H1 (cell line): ENCODE results near the gene ANKRD11. TPM values are rescaled to one million over a fixed set of nuclear protein-coding genes. Genes with fewer than 3 reads are reported as not detected.

Experiments used
- CTCF ChIA-PET: fragments of 300-600 bp; sonication (Branson Sonifier 250); formaldehyde crosslinking; loops from one replicate; lab custom pipeline; 2021; ENCODE audit not compliant: partially characterized antibody; lab: Charles Lee
- POLR2A ChIA-PET: fragments of 300-600 bp; sonication (Branson Sonifier 250); formaldehyde crosslinking; loops from one replicate; lab custom pipeline; 2021; ENCODE audit warnings: inconsistent platforms; ENCODE audit not compliant: partially characterized antibody; lab: Charles Lee
- DNase-seq, 2 experiments: peaks; one replicate each; pipeline versions ENCODE4 v3.0.0 to v3.0.0-alpha.2; 2010 to 2022; ENCODE audit warnings: low spot score in 2 of 2, low read depth in 1 of 2, mixed read lengths in 1 of 2
- FAIRE-seq: peaks from 2 replicates; lab custom pipeline; 2011; peaks lifted over from hg19 to GRCh38; lab: Jason Lieb, UNC
- H2AFZ ChIP-seq: 2 replicates; pipeline ENCODE4 v1.8.1; 2012; ENCODE audit warnings: low read length, inconsistent platforms
- H2AK5ac ChIP-seq: 2 replicates; pipeline ENCODE4 v1.6.1; 2013; ENCODE audit warnings: low read depth, low read length
- H2BK120ac ChIP-seq: replicated peaks from 2 replicates; pipeline ENCODE3; 2013; ENCODE audit warnings: low read depth, low read length, inconsistent platforms
- H2BK12ac ChIP-seq: 2 replicates; pipeline ENCODE4 v1.6.1; 2013; ENCODE audit warnings: low read depth, low read length
- H2BK15ac ChIP-seq: 2 replicates; pipeline ENCODE4 v1.6.1; 2013; ENCODE audit warnings: low read length
- H2BK20ac ChIP-seq: 2 replicates; pipeline ENCODE4 v1.6.1; 2013; ENCODE audit warnings: low read length
- H2BK5ac ChIP-seq: 2 replicates; pipeline ENCODE4 v1.6.1; 2013; ENCODE audit warnings: low read depth, low read length
- H3K14ac ChIP-seq: 2 replicates; pipeline ENCODE4 v1.6.1; 2013; ENCODE audit warnings: inconsistent platforms; ENCODE audit not compliant: insufficient read length
- H3K18ac ChIP-seq: 2 replicates; pipeline ENCODE4 v1.6.1; 2013; ENCODE audit warnings: low read length; ENCODE audit errors: extremely low read depth
- H3K23ac ChIP-seq: 2 replicates; pipeline ENCODE4 v1.6.1; 2013; ENCODE audit warnings: inconsistent platforms; ENCODE audit not compliant: insufficient read length
- H3K23me2 ChIP-seq: 2 replicates; pipeline ENCODE4 v1.6.1; 2013; ENCODE audit warnings: low read depth, low read length
- H3K27ac ChIP-seq: 2 replicates; pipeline ENCODE4 v1.6.1; 2011; ENCODE audit warnings: low read depth, low read length, inconsistent platforms
- H3K27me3 ChIP-seq, 4 experiments: replicated peaks in 1 of 4; 1 replicate in 1 of 4; 2 replicates in 3 of 4; pipeline versions ENCODE4 v1.6.1 to v1.8.1; 2011 to 2013; ENCODE audit warnings: low read length in 3 of 4, mild to moderate bottlenecking in 3 of 4, inconsistent platforms in 2 of 4, mixed read lengths in 2 of 4, moderate library complexity in 1 of 4; ENCODE audit not compliant: control insufficient read depth in 3 of 4, insufficient read depth in 3 of 4; ENCODE audit errors: extremely low read depth in 1 of 4
- H3K36me3 ChIP-seq, 4 experiments: 2 replicates each; pipeline versions ENCODE4 v1.6.1 to v1.8.1; 2011 to 2013; ENCODE audit warnings: mild to moderate bottlenecking in 4 of 4, low read length in 3 of 4, moderate library complexity in 2 of 4, control low read depth in 1 of 4, inconsistent platforms in 1 of 4; ENCODE audit not compliant: insufficient read depth in 4 of 4, control insufficient read depth in 2 of 4
- H3K4ac ChIP-seq: replicated peaks from 2 replicates; pipeline ENCODE3; 2013; ENCODE audit warnings: low read length, low read depth, mixed read lengths, inconsistent platforms; ENCODE audit not compliant: insufficient read length
- H3K4me1 ChIP-seq, 4 experiments: replicated peaks in 1 of 4; 1 replicate in 1 of 4; 2 replicates in 3 of 4; pipeline versions ENCODE4 v1.6.1 to v1.8.1; 2011 to 2013; ENCODE audit warnings: low read length in 3 of 4, inconsistent platforms in 2 of 4, mixed read lengths in 1 of 4; ENCODE audit not compliant: insufficient read depth in 4 of 4, control insufficient read depth in 3 of 4
- H3K4me2 ChIP-seq, 2 experiments: 2 replicates each; pipeline versions ENCODE4 v1.6.1 to v1.8.1; 2011 to 2013; ENCODE audit warnings: low read depth in 2 of 2, low read length in 2 of 2, control low read depth in 1 of 2, inconsistent platforms in 1 of 2, mild to moderate bottlenecking in 1 of 2; ENCODE audit not compliant: insufficient read depth in 1 of 2
- H3K4me3 ChIP-seq, 4 experiments: fragments of 200-600, 300-600 bp in 1 of 4; sonication (generic), shearing (Covaris generic), sonication (Bioruptor Twin) in 1 of 4; 2 replicates each; pipeline versions ENCODE4 v1.5.1 to v1.8.1; 2011 to 2016; ENCODE audit warnings: low read length in 4 of 4, low read depth in 3 of 4, control low read depth in 2 of 4, inconsistent platforms in 2 of 4, mild to moderate bottlenecking in 2 of 4, mixed read lengths in 1 of 4, moderate library complexity in 1 of 4; ENCODE audit not compliant: insufficient read depth in 2 of 4; ENCODE audit errors: extremely low read depth in 1 of 4
- H3K56ac ChIP-seq: replicated peaks from 2 replicates; pipeline ENCODE3; 2013; ENCODE audit warnings: low read depth, mild to moderate bottlenecking, mixed read lengths, low read length, inconsistent platforms; ENCODE audit not compliant: insufficient read length
- H3K79me1 ChIP-seq: 2 replicates; pipeline ENCODE4 v1.6.1; 2013; ENCODE audit warnings: low read depth, low read length, control low read depth
- H3K79me2 ChIP-seq, 2 experiments: 2 replicates each; pipeline versions ENCODE4 v1.6.1 to v1.8.1; 2012 to 2013; ENCODE audit warnings: low read length in 2 of 2, mild to moderate bottlenecking in 2 of 2, inconsistent platforms in 1 of 2; ENCODE audit not compliant: insufficient read depth in 2 of 2, control insufficient read depth in 1 of 2
- H3K9ac ChIP-seq, 4 experiments: replicated peaks in 1 of 4; 1 replicate in 1 of 4; 2 replicates in 3 of 4; pipeline versions ENCODE4 v1.6.1 to v1.8.1; 2011 to 2013; ENCODE audit warnings: low read depth in 3 of 4, low read length in 3 of 4, control low read depth in 2 of 4, mild to moderate bottlenecking in 2 of 4, moderate library complexity in 2 of 4, inconsistent platforms in 1 of 4; ENCODE audit errors: extremely low read depth in 1 of 4
- H3K9me3 ChIP-seq, 2 experiments: 2 replicates each; pipeline versions ENCODE4 v1.6.1 to v1.8.1; 2012 to 2013; ENCODE audit warnings: mild to moderate bottlenecking in 2 of 2, moderate library complexity in 2 of 2, control low read depth in 1 of 2, inconsistent platforms in 1 of 2, low read depth in 1 of 2, low read length in 1 of 2, mixed read lengths in 1 of 2; ENCODE audit not compliant: insufficient read depth in 2 of 2
- H4K20me1 ChIP-seq, 2 experiments: replicated peaks in 1 of 2; 2 replicates each; pipeline versions ENCODE3 to v1.8.1; 2011 to 2013; ENCODE audit warnings: inconsistent platforms in 2 of 2, low read length in 2 of 2, mild to moderate bottlenecking in 1 of 2; ENCODE audit not compliant: insufficient read depth in 2 of 2, control insufficient read depth in 1 of 2
- H4K5ac ChIP-seq: 2 replicates; pipeline ENCODE4 v1.6.1; 2013; ENCODE audit warnings: low read length, low read depth, mixed read lengths, inconsistent platforms; ENCODE audit not compliant: insufficient read length
- H4K8ac ChIP-seq: 2 replicates; pipeline ENCODE4 v1.8.0; 2013; ENCODE audit warnings: mild to moderate bottlenecking, moderate library complexity, low read length, inconsistent platforms; ENCODE audit not compliant: insufficient read depth; ENCODE audit errors: extremely low read depth
- H4K91ac ChIP-seq: replicated peaks from 2 replicates; pipeline ENCODE3; 2013; ENCODE audit warnings: low read length, mixed read lengths, inconsistent platforms; ENCODE audit not compliant: insufficient read length
- ASH2L ChIP-seq: fragments of 200-600, 300-600 bp; sonication (generic); IDR thresholded peaks from one replicate; pipeline ENCODE4 v1.7.1; 2017; ENCODE audit warnings: low read length
- BCL11A ChIP-seq, 2 experiments: IDR thresholded peaks; one replicate each; pipeline ENCODE4 v1.6.1; 2011; ENCODE audit warnings: low read depth in 2 of 2, low read length in 2 of 2, mild to moderate bottlenecking in 2 of 2
- CHD1 ChIP-seq: IDR thresholded peaks from 2 replicates; pipeline ENCODE4 v1.6.1; 2012; ENCODE audit warnings: low read depth, low read length, improper control_type of control experiment
- NRF1 ChIP-seq: IDR thresholded peaks from 2 replicates; pipeline ENCODE4 v1.6.1; 2011; ENCODE audit warnings: mild to moderate bottlenecking, low read depth, low read length, improper control_type of control experiment
- RFX5 ChIP-seq: IDR thresholded peaks from 2 replicates; pipeline ENCODE4 v1.6.1; 2011; ENCODE audit warnings: low read depth, low read length, improper control_type of control experiment, borderline replicate concordance
- SIRT6 ChIP-seq: IDR thresholded peaks from one replicate; pipeline ENCODE4 v1.7.1; 2012; ENCODE audit warnings: low read length, inconsistent platforms
- SIX5 ChIP-seq: IDR thresholded peaks from 2 replicates; pipeline ENCODE4 v1.6.1; 2011; ENCODE audit warnings: mild to moderate bottlenecking, low read depth, low read length
- SP1 ChIP-seq: IDR thresholded peaks from 2 replicates; pipeline ENCODE4 v1.6.1; 2011; ENCODE audit warnings: low read depth, low read length
- SP2 ChIP-seq: IDR thresholded peaks from 2 replicates; pipeline ENCODE4 v1.6.1; 2012; ENCODE audit warnings: mild to moderate bottlenecking, low read length, inconsistent platforms
- SRF ChIP-seq: IDR thresholded peaks from 2 replicates; pipeline ENCODE4 v1.6.1; 2011; ENCODE audit warnings: mild to moderate bottlenecking, low read depth, low read length, moderate library complexity
- WGBS, 2 experiments: shearing (Covaris generic) in 1 of 2; methylation state at CpG; one replicate each; pipeline versions ENCODE4 v1.1.6 to v1.1.7; 2013 to 2015; ENCODE audit warnings: low lambda C conversion rate in 2 of 2, mixed read lengths in 2 of 2, inconsistent platforms in 1 of 2, low coverage in 1 of 2, missing lambda C conversion rate in 1 of 2; ENCODE audit not compliant: insufficient replicate concordance in 2 of 2, insufficient coverage in 1 of 2, insufficient read length in 1 of 2; ENCODE audit errors: extremely low coverage in 1 of 2, missing lambda C conversion rate in 1 of 2; 5-methylcytosine and 5-hydroxymethylcytosine counted together
- polyA plus RNA-seq, 7 experiments: library from polyadenylated mRNA; depleted of rRNA in 3 of 7; stranded (reverse) in 5 of 7; unstranded in 2 of 7; fragments of >200 nt in 5 of 7; fragments of 200-250 nt in 2 of 7; gene quantifications; 1 replicate in 5 of 7; 2 replicates in 1 of 7; 4 replicates in 1 of 7; pipeline versions ENCODE4 v1.2.1 to v1.2.3, GENCODE V29; 2011 to 2013; ENCODE audit warnings: missing spikeins in 2 of 7, mixed read lengths in 2 of 7
- total RNA-seq: library from RNA; stranded (reverse); fragmentation: NEBNext Ultra II Directional; extraction: Animal tissue kit (Norgen Biotek cat#: 25700); gene quantifications from 2 replicates; pipeline ENCODE4 v1.2.1, GENCODE V29; 2021
- TF ChIP-seq, protein P1 (sequence below): IDR thresholded peaks from 2 replicates; pipeline ENCODE4 v1.6.1; 2012; ENCODE audit warnings: inconsistent platforms
- TF ChIP-seq, protein P2 (sequence below): IDR thresholded peaks from 2 replicates; pipeline ENCODE4 v1.6.1; 2011; ENCODE audit warnings: low read depth, mild to moderate bottlenecking, low read length; ENCODE audit not compliant: insufficient read depth
- TF ChIP-seq, protein P3 (sequence below): IDR thresholded peaks from 2 replicates; pipeline ENCODE4 v1.6.1; 2012; ENCODE audit warnings: inconsistent platforms

ANKRD11 gene
- total and polyA plus RNA-seq, 2 of the 8 experiments (the other 6 are each of a cell fraction or from before 2014, with no cell fraction given) = 46.5 to 142 TPM

DNA sequence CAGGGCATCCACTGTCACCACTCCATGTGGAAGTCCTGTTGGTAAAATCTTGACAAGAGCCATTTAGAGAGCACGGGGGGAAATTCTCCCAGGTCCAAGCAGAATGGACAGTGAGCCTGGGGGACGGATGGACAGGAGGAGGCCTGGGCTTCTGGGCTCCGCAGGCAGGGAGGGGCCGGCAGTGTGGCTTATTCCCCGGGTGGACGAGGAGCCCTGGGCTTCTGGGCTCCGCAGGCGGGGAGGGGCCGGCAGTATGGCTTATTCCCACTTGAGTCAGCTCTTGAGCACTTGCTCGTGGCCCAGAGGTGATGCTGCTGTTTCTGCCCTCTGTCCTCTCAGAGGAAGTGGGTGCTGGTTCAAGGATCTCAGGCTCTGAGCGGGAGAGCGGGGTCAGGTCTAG is 47.9 kb upstream of the ANKRD11 start:
- Histone ChIP-seq H3K23me2 (no peaks in the 10 kb centered on the region), H4K91ac (no peak overlapping the region), H3K27ac (no peak overlapping the region), H3K4me2 (no peak overlapping the region), H2AFZ (no peak overlapping the region), H2BK120ac (no peak overlapping the region), H3K36me3 (peaks cover 13 to 47% (median 35%) of the 10 kb centered on the region in 4 experiments; a peak in 7 of 8 replicates), H3K14ac (no peak overlapping the region), H4K5ac (no peak overlapping the region), H3K9me3 (no peaks in the 10 kb centered on the region), H2AK5ac (no peak overlapping the region), H3K23ac (no peak overlapping the region), H4K20me1 (peaks cover 6 to 17% of the 10 kb centered on the region in 2 experiments), H3K79me2 (peaks cover 0 to 3% of the 10 kb centered on the region in 2 experiments; a peak in 1 of 4 replicates), H3K9ac (no peak overlapping the region), H2BK12ac (no peak overlapping the region), H2BK5ac (no peak overlapping the region), H3K56ac (no peak overlapping the region), H3K4me1 (no peaks in the 10 kb centered on the region), H3K79me1 (peaks cover 9% of the 10 kb centered on the region), H3K27me3 (no peaks in the 10 kb centered on the region), H2BK15ac (no peak overlapping the region), H3K4ac (no peak overlapping the region), H3K4me3 (no peak overlapping the region), H2BK20ac (no peak overlapping the region), H3K18ac (no peak overlapping the region), H4K8ac (no peak overlapping the region)
- DNase-seq (no peak), FAIRE-seq (no peak)
- ChIA-PET CTCF (interaction anchor here (0.9 to 1.0 kb wide), 2 partner anchors 9 to 14 kb away, joined by 3 read pairs; no protein-coding TSS in a partner anchor), POLR2A (interaction anchor here (1.0 to 7.2 kb wide), 7 partner anchors 10 to 50 kb away, joined by 3 to 47 read pairs (median 4); no protein-coding TSS in a partner anchor)
- 95% methylated on average over 10 of the region's 12 CpGs; no CpG with 5 or more reads in 1 of the 2 experiments for WGBS, 2 experiments
- TF ChIP-seq SP1 (no peak), SRF (no peak), BCL11A (IDR thresholded peaks at IDR 0.05; ENCODE audit: low read depth in 2 of 2, low read length in 2 of 2) (no peak), SIRT6 (no peak), RFX5 (no peak), CHD1 (no peak), NRF1 (no peak), SIX5 (no peak), SP2 (no peak), ASH2L (no peak)
- TF ChIP-seq, protein P1, sequence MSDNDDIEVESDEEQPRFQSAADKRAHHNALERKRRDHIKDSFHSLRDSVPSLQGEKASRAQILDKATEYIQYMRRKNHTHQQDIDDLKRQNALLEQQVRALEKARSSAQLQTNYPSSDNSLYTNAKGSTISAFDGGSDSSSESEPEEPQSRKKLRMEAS = no peak
- TF ChIP-seq, protein P2, sequence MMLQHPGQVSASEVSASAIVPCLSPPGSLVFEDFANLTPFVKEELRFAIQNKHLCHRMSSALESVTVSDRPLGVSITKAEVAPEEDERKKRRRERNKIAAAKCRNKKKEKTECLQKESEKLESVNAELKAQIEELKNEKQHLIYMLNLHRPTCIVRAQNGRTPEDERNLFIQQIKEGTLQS = no peak
- TF ChIP-seq, protein P3, sequence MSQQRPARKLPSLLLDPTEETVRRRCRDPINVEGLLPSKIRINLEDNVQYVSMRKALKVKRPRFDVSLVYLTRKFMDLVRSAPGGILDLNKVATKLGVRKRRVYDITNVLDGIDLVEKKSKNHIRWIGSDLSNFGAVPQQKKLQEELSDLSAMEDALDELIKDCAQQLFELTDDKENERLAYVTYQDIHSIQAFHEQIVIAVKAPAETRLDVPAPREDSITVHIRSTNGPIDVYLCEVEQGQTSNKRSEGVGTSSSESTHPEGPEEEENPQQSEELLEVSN = no peak
